Stimulated activated CD4-positive, alpha-beta T cell treated with anti-CD3 and anti-CD28 coated beads, Interleukin-15, amount 100 ng/mL, for 48 hours (primary cell): ENCODE measurements around the gene UGT1A10.

Experiments used
- DNase-seq, 2 donors: peaks; one replicate each; pipeline ENCODE4 v3.0.0-alpha.2; 2020; ENCODE audit warnings: low read depth in 2 of 2

UGT1A10 gene

DNA sequence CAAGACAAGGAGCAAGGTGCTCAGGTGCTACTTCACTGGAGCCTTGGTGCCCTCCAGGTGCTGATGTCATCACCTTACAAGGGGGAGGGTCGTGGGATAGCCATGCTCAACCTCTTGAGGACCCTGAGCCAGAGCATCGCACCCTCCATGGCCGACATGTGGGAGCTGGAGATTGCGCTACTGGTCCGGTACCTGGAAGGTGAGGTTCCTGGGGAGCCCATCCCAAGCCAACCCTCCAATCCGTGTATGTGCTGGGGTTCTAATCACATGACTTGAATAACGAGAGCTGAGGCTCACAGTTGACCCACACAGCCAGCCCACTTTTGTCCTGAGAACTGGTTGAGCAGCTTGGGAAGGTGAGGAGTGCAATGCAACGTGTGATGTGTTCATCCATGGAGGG, 167.7 kb downstream of the UGT1A10 start:
- DNase-seq, result no peak

DNA sequence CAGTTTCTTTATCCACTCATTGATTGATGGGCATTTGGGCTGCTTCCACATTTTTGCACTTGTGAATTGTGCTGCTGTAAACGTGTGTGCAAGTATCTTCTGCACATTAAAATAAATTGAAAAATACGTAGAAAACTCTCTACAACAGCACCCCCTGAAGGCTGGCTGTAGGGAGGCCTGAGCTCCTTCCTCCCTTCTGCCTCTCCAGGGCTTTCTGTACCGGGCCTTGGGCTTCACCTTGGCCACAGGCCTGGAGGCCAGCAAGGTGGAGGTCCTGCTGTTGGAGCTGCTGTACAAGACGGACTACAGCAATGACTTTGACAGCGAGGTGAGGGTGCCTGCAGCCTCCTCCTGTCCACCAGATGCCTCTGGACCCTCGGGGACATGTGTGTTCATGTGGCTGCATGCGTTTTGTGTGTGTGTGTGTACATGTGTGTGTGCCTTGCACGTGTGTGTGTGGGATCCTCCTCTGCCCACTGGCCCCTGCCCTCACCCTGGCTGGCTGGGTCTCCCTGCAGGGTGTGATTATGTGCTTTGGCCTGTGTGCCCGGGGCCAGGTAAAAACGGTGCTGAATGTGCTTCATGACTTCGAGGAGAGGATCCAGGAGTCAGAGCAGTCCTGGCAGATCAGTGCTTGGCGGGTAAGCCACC, 171.1 kb downstream of the UGT1A10 start:
- no peak for DNase-seq

DNA sequence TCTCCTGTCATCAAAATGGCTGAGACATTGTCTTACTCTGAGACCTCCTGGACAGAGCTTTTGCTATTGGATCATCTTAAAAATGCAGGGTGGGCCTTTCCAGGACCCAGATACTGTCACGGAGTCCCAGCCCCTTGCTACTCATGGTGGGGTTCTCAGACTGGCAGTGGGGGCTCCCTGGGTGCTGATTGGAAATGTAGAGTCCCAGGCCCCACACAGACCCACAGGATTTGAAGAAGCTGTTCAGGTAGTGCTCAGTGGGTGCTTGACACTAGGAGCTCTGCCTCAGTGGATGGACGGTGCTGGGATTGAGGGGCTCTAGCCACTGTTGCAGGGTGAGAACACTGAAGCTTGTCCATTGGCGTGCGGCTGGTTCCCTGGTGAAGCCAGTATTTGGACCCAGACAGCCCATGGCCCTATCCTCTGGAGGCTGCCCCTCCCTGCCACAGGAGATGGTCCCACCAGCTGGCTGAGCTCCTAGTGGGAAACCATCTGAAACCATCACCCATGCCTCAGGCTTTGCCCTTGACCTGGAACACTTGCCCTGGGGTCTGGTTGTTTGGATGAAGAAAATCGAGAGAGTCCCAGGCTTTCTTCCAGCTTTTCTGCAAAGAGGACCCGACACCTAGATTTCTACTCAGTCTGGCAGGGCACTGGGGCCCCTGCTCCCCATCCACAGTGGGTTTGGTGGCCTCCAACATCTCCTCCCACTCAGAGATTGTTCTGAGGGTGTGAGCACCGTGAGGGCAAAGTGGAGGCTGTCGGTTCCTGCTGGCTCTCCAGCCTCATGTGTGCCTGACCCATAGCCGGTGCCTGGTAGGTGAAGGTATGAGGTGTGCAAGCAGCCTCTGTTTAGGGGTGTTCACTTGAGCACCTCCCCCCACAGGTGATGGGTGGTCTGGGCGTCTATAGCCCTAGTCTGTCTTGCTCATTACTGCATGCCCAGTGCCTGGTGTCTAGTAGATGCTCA, 172.0 kb downstream of the UGT1A10 start:
- DNase-seq, result no peak

DNA sequence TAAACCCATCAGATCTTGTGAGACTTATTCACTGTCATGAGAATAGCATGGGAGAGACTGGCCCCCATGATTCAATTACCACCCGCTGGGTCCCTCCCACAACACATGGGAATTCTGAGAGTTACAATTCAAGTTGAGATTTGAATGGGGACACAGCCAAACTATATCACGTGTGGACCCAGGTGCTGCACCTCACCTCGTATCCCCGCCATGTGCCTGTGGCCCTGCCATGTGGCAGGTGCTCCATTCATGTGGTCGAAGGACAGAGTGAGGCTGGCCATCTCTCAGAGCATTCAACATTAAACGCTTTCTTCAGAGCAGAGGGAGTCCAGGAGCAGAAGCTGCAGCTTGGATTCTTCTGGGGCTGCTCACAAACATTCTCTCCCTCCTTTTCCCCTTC, 174.1 kb downstream of the UGT1A10 start:
- no peak for DNase-seq

DNA sequence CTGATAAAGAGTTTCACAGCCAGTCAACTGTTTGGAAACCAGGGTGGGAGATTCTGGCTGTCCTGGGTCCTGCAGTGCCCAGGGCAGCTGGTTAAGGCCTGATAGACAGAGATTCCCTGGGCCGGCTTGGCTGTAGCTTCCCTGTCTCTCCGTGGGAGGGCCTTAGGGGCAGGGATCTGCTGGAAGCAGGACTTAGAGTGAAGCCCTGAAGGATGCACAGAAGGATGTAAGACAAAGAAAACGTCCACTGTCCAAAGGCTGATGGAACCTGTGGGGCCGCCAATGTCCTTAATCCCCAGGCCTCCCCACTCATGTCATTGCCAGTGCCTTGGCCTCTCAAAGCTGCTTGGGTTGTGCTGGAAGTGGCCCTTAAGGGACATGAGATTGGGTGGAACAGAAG, 174.8 kb downstream of the UGT1A10 start:
- DNase-seq, result no peak

DNA sequence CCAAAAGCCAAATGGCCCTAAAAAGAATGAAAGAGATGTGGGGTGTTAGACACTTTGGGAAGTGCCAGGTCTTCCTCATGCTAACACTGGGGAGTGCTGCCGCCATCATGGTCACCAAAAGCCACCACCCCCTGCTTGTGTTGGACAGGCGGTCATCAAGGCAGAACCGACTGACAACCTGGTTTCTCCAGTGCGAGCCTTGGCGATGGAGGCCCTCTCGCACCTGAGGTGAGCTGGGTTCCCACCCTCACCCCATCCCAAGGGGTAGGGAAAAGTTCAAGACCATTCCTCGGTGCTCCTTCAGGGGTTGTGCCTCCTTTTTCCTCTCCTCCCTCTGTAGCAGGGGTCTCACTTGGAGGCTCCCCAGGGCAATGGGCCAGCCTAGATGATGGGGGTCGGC, 175.5 kb downstream of the UGT1A10 start:
- DNase-seq, result no peak

DNA sequence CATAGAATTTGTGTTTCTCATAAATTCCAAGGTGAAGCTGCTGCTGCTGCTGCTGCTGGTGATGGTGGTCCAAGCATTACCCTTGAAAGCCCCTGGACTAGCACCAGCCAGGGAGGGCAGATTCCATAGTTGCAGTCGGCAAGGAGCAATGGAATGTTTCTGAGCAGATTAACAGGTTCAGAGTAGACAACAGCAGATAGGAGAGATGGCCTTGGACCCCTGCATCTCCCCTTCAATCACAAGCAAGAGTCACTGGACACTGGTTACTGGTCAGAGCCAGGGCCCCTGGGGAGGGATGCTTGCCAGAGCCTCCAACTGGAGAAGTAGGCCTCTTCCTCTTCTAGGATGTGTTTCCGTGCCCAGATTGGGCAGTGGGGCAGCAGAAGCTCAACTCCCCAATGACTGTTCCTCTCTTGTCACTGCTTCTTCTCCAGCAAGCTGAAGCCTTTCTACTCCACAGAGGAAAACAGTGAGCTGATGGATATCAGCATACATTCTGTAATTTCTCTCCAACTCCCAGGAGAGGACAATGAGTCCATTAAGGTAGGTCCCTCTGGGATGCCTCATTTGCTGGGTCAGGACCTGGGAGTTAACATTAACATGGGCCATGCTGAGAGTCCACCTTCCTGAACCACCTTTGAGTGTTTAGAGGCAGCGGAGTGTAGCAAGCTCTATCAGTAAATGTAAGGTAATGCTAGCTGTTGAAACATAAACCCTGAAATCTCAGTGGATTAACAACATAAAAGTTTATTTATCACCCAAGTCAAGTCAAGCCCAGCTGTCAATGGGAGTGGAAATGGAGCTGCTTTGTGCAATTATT, 177.2 kb downstream of the UGT1A10 start:
- no peak for DNase-seq

DNA sequence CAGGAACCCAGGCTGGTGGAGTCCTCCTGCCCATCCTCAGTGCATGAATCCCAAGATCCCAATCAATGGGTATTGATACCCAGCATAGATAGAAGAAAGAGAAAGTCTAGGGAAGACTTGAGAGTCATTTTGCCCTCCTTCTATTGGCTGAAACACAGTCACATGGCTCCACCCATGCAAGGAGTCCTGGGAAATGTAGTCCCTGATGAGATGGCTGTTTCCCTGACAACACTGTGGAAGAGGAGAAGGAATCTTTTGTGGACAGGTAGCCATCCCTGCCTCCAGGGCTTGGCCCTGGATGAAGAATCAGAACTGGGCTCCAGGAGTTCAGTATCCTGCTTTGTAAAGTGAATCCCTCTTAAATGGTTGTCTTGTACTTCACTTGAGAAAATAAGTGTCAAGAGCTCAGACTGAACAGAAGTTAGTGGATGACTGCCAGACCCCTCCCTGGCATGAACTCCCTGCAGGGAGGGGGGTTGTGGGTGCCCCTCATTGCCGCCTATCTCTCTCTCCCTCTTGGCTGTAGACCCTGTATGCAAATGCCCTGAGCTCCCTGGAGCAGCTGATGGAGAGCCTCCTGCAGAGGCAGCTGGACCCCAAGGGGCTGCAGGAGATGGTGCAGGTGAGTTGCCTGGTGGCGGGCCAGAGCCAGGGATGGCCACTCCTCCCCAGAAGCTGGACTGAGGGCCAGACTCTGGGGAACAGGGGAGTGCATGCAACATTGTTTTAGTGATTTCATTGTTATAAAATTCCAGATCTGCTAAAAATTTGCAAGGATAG, 178.0 kb downstream of the UGT1A10 start:
- no peak for DNase-seq

DNA sequence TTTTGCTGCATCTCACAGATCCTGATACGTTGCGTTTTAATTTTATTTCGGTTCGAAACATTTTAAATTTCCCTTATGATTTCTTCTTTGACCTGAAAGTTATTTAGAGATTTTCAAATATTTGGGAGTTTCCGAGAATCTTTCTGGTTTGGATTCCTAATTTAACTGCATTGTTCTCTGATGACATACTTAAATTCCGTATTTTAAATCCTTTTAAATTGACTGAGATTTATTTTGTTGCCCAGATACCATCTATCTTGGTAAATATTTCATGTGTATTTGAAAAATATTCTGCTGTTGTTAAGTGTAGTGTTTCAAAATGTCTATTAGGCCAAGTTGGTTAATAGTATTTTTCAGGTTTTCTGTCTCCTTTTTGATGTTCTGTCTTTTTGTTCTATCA, 179.6 kb downstream of the UGT1A10 start:
- DNase-seq, result no peak

DNA sequence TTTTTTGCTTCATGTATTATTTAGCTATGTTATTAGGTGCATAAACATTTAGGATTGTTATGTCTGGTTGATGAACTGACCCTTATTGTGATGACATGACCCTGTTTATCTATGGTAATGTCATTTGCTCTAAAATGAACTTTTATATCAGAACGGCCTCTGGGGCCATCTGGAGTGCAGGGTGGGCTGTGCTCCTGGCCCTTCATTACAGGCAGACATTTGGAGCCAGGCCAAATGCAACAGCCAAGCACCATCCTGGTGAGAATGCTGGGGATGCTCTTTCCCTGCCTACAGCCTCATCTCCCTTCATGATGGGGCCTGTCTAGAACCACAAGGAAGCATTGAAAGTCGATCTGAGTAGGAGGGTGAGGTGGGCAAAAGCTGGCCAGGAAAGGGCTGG, 180.1 kb downstream of the UGT1A10 start:
- DNase-seq, result no peak

DNA sequence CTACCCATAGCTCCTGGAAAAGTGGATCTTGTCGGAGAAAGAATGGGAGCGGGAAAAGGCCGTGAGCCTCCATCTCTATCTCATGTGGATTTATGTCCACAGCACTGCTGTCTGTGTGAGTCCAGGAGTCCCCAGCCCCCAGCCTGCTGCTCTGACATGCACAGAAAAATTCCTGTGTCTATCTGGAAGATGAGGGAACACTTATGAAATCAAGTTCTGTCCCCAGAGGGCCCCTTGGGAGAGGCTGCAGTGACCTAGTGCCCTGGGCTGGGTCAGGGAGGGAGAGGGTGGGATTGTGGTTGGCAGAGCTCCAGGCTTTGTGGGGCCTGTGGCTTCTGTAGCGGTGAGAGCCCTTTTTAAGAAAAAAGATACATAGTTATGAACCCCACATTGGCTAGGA, 180.5 kb downstream of the UGT1A10 start:
- no peak for DNase-seq

DNA sequence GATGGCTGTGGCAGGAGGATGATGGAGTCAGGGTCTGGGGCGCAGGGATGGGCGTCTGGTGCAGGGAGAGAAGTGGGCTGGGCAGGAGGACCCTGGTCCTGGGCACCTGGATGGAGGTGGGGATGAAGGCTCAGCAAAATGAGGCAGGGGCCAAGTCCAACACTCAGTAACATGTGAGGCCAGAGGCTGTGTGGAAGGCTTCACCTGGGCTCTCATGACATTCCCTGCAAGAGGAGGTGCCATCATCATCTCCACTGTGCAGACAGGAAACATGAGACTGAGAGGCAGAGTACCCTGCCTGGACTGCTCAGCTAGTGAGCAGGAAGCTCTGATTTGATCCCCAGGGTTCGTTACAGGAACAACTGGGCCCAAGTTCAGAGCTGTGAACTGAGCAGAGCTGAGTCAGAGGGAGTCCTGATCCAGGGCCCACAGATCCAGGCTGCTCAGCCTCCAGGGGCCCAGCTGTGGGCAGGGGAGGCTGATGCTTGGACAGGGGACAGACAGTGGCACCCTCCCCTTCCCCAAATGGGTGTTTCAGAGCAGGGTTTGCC, 181.2 kb downstream of the UGT1A10 start:
- DNase-seq, result no peak

DNA sequence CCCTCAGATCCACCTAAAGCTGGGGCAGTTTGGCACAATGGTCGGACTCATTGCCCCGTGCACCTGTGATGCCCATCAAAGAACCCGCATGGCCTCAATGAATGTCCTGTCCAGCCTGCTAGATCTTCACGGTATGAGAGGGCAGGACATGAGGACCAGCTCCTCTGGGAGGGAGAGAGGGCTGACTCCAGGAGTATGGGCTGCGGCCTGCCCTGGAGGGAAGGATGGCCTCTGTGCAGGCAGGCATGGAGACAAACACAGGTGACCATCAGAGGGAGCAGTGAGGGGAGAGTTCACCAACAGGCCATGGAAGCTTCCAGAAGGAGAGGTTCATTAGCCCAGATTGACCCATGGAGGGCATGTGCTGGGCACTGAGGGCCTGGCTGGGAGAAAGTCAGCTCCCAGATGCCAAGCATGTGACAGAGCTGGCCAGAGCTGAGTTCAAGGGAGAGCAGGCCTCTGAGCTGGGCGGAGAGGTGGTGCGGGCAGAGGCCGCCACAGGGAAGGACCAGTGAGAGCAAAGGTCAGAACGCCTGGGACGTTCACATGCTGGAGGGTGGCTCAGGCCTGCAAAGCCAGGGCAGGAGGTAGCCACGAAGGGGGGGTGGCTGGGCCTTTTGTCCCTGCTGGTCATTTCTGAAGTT, 181.9 kb downstream of the UGT1A10 start:
- no peak for DNase-seq

DNA sequence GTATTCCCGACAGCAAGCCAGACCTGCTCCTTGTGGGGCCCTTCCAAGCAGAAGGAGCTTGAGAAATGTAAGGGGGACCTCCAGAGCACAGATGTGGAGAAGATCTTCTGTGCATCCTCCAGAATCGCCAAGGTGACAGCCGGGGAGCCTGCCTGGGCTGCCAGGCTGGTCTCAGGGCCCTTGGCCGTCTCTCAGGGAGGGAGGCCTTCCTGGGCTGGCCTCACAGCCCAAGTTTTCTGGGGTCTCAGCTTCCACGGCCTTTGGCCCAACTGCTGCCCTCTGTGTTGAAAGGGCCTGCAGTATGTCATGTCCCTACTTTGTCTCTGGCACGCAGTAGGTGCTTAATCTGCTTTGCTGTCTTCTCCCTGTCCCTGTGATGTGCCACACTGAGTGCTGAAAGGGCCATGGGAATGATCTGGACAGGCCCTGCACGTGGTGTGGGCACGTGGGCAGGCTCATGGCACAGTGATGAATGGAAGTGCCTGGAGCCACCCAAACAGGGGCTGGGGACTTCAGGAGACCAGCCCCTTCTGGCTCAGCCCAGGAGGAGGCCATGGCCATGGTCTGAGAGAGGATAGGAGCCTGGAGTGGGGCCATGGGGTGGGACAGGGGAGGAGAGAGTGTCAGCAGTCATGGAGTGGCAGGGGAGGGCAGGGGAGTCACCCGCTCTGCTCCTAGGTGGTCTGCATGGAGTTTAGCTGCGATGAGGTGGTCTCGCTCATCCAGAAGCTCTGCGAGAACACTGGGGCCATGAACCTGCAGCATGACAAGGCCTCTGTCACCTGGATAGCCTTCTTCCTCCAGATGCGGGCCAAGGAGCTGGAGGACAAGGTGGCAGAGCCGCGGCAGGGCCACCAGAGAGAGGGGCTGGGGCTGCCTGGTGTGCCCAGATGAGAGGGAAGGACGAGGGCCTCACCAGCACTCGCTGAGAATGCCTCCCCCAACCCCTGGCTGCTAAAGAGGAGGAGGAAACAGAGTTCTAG, 182.7 kb downstream of the UGT1A10 start:
- DNase-seq, result no peak

DNA sequence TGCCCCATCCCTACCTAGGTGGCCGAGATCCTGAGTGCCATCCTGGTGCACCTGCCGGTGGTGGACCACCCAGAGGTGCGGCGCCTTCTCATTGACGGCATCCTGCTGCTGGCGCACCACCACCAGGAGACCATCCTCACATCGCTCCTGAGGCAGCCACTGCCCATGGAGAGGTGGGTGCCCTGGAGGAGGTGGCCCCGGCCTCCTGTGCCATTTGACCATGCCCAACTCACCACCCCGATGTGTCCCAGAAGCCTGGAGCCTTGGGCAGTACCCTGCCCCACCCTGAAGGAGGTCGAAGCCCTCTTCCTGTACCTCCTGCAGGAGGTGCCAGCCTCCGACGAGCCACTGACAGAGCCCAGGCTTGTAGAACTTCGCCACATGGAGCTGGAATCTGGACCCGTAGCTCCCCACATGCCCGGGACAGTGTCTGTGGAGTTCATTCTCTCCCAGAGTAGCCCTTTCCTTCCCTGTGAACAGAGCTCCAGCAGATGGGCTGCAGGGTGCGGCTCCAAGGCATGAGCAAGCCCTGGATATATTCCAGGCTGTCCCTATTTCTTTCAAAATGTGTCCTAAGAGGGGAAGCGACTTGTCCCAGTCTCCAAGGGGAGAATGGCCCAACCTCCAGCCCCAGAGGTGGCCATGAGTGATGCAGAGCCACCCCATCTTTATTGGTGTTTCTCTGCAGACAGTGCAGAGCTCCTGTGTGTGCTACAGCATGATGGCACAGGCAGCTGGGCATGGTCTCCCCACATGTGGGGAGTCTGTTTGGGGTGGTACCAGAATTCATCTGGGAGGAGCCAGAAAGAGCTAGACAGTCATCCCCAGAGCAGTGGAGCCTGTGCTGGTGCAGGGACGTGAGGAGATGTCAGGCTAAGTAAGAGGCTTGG, 183.9 kb downstream of the UGT1A10 start:
- no peak for DNase-seq

DNA sequence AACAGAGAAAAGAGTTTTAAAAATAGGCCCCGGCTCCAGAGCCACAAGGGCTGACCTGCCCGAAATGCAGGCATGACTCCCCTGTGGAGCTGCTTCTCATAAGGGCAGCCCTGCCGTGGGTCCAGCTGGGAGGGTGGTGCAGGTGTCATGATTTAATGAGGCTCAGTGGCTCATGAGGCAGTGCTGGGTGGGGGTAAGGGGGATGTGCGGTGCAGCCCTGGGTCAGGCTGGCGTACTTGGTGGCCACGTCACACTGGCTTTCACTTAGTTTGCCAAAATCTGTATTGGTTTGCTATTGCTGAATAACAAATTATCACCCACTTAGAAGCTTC, 184.5 kb downstream of the UGT1A10 start:
- DNase-seq, result no peak

DNA sequence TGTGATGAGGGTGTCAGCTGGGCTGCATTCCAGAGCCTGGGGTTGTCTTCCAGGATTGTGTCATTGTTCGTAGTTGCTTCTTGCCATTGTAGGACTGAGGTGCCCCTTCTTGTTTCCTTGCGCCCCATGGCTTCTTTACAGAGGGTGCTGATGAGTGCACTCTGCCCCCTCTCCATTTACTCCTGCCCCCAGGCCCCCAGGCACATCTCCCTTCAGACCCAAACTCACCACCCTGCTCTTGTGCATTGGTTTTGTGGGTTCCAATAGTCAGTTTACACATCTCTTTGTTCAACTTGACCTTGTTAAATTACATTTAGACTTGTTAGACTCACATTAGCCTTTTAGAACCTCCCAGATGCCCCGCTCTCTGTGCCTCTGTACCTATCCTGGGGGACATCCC, 184.9 kb downstream of the UGT1A10 start:
- no peak for DNase-seq

DNA sequence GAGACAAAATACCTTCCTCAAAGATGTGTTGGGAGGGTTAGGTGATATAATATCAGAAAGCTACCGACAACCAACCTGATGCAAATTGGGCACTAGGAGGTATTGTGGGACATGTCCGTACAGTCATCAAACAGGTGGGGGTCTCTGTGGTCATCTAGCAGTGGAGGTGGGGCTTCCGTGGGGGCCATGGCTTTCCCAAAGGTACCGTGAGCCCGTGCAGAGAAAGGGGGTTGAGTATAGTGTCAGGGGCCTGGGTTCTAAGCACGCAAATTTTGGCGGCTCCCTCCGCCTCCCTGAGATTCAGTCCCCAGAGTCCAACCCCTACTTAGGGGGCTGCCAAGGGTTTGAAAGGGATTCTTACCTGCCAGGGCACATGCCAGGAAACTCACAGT, 185.5 kb downstream of the UGT1A10 start:
- DNase-seq, result no peak
